ENCODE measurements around the gene TMCC1. TPM values are rescaled to one million over a fixed set of nuclear protein-coding genes. Genes with fewer than 3 reads are reported as not detected.
"Not testable (repeated sequence)": the region's sequence is repeated elsewhere in the genome, so short reads cannot be mapped to it uniquely, and the experiment has no call there.

TMCC1 gene
- total and polyA plus RNA-seq, 2 donors (not counting 1 experiment from before 2014, with no cell fraction given): 8.5 to 32.2 TPM

- no peak for ATAC-seq (ENCODE audit: low read depth)
- no peak overlapping the region for H3K4me2 ChIP-seq (replicated peaks; ENCODE audit: low read depth, low read length, poor library complexity, severe bottlenecking)
Observed at GRCh38 chr3:129835198-129835597, 58.3 kb downstream of the TMCC1 start.

GRCh38 chr3:129834580-129834979 is 58.9 kb downstream of the TMCC1 start:
- no peaks in the 10 kb centered on the region for H3K9me3 Mint-ChIP-seq (ENCODE audit: insufficient read depth)
- Histone ChIP-seq H3K4me3 (ENCODE audit: control extremely low read depth in 1 of 5, extremely low read depth in 1 of 5, insufficient read depth in 1 of 5, low read depth in 2 of 5, low read length in 4 of 5) (no peak overlapping the region), H3K36me3 (replicated peaks in 1 of 2; ENCODE audit: control extremely low read depth in 1 of 2, control insufficient read depth in 1 of 2, extremely low read depth in 1 of 2, insufficient read depth in 2 of 2, low read length in 1 of 2) (no peaks in the 10 kb centered on the region), H3K4me1 (ENCODE audit: control insufficient read depth in 2 of 2, insufficient read depth in 2 of 2, low read length in 2 of 2) (no peaks in the 10 kb centered on the region), H3K27me3 (replicated peaks in 1 of 4; ENCODE audit: control extremely low read depth in 1 of 4, control insufficient read depth in 3 of 4, insufficient read depth in 4 of 4, low read length in 3 of 4) (no peaks in the 10 kb centered on the region), H3K27ac (ENCODE audit: low read length in 2 of 2) (no peak overlapping the region), H3K9me3 (ENCODE audit: control extremely low read depth in 1 of 3, control insufficient read depth in 2 of 3, insufficient read depth in 1 of 3, low read length in 2 of 3) (no peaks in the 10 kb centered on the region), H3K79me2 (ENCODE audit: control insufficient read depth, insufficient read depth, low read length) (peaks cover 11% of the 10 kb centered on the region), H3K4me2 (replicated peaks; ENCODE audit: low read depth, low read length, poor library complexity, severe bottlenecking) (no peak overlapping the region), H2AFZ (ENCODE audit: insufficient read depth, low read depth, low read length, poor library complexity, severe bottlenecking) (no peak overlapping the region), H4K20me1 (ENCODE audit: control insufficient read depth, insufficient read depth, low read length, poor library complexity, severe bottlenecking) (no peaks in the 10 kb centered on the region), H3K9ac (ENCODE audit: low read length) (no peak overlapping the region)
- H3K27me3 Mint-ChIP-seq: no peaks in the 10 kb centered on the region
- intact Hi-C loops (cut with micrococcal nuclease): no loop called here
- ChIA-PET CTCF (interaction anchor here (0.7 to 5.2 kb wide), 4 partner anchors 9 to 343 kb away, joined by 3 to 35 read pairs (median 4); no protein-coding TSS in a partner anchor), POLR2A (no interaction called here)
- ATAC-seq (ENCODE audit: low read depth) (no peak), DNase-seq (no peak)
- 100% methylated on average over 3 of the region's 5 CpGs for WGBS (ENCODE audit: insufficient coverage)
- H3K27ac Mint-ChIP-seq: no peak overlapping the region
- TF ChIP-seq, protein P1, sequence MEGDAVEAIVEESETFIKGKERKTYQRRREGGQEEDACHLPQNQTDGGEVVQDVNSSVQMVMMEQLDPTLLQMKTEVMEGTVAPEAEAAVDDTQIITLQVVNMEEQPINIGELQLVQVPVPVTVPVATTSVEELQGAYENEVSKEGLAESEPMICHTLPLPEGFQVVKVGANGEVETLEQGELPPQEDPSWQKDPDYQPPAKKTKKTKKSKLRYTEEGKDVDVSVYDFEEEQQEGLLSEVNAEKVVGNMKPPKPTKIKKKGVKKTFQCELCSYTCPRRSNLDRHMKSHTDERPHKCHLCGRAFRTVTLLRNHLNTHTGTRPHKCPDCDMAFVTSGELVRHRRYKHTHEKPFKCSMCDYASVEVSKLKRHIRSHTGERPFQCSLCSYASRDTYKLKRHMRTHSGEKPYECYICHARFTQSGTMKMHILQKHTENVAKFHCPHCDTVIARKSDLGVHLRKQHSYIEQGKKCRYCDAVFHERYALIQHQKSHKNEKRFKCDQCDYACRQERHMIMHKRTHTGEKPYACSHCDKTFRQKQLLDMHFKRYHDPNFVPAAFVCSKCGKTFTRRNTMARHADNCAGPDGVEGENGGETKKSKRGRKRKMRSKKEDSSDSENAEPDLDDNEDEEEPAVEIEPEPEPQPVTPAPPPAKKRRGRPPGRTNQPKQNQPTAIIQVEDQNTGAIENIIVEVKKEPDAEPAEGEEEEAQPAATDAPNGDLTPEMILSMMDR (IDR thresholded peaks at IDR 0.05): no peak
- TF ChIP-seq EZH2 (IDR thresholded peaks at IDR 0.05; ENCODE audit: borderline replicate concordance, insufficient read depth, low read depth, low read length, poor library complexity, severe bottlenecking): no peak
- H3K4me1 Mint-ChIP-seq: no peaks in the 10 kb centered on the region
- no peak overlapping the region for H3K4me3 Mint-ChIP-seq

More at GRCh38 chr3:129835198-129835597, 58.3 kb downstream of the TMCC1 start:
- Mint-ChIP-seq H3K9me3 (ENCODE audit: insufficient read depth) (no peaks in the 10 kb centered on the region), H3K4me1 (no peaks in the 10 kb centered on the region), H3K27ac (no peak overlapping the region), H3K27me3 (no peaks in the 10 kb centered on the region), H3K4me3 (no peak overlapping the region)
- DNase-seq: no peak
- ChIA-PET POLR2A (no interaction called here), CTCF (interaction anchor here (1.8 to 5.2 kb wide), 2 partner anchors 10 to 344 kb away, joined by 6 to 35 read pairs; no protein-coding TSS in a partner anchor)
- no peak overlapping the region for H3K27ac ChIP-seq (ENCODE audit: low read length in 2 of 2)
- no peaks in the 10 kb centered on the region for H3K4me1 ChIP-seq (ENCODE audit: control insufficient read depth in 2 of 2, insufficient read depth in 2 of 2, low read length in 2 of 2)
- H3K36me3 ChIP-seq (replicated peaks in 1 of 2; ENCODE audit: control extremely low read depth in 1 of 2, control insufficient read depth in 1 of 2, extremely low read depth in 1 of 2, insufficient read depth in 2 of 2, low read length in 1 of 2): no peaks in the 10 kb centered on the region
- H4K20me1 ChIP-seq (ENCODE audit: control insufficient read depth, insufficient read depth, low read length, poor library complexity, severe bottlenecking): no peaks in the 10 kb centered on the region
- H3K27me3 ChIP-seq (replicated peaks in 1 of 4; ENCODE audit: control extremely low read depth in 1 of 4, control insufficient read depth in 3 of 4, insufficient read depth in 4 of 4, low read length in 3 of 4): no peaks in the 10 kb centered on the region
- intact Hi-C loops (cut with micrococcal nuclease): no loop called here
- no peak for TF ChIP-seq EZH2 (IDR thresholded peaks at IDR 0.05; ENCODE audit: borderline replicate concordance, insufficient read depth, low read depth, low read length, poor library complexity, severe bottlenecking)
- TF ChIP-seq, protein P1 (IDR thresholded peaks at IDR 0.05): no peak
- no peak overlapping the region for H2AFZ ChIP-seq (ENCODE audit: insufficient read depth, low read depth, low read length, poor library complexity, severe bottlenecking)
- no peak overlapping the region for H3K4me3 ChIP-seq (ENCODE audit: control extremely low read depth in 1 of 5, extremely low read depth in 1 of 5, insufficient read depth in 1 of 5, low read depth in 2 of 5, low read length in 4 of 5)
- H3K79me2 ChIP-seq (ENCODE audit: control insufficient read depth, insufficient read depth, low read length): peaks cover 11% of the 10 kb centered on the region
- WGBS (ENCODE audit: insufficient coverage): no CpG with 5 or more reads among the region's 2 CpGs
- H3K9ac ChIP-seq (ENCODE audit: low read length): no peak overlapping the region
- no peaks in the 10 kb centered on the region for H3K9me3 ChIP-seq (ENCODE audit: control extremely low read depth in 1 of 3, control insufficient read depth in 2 of 3, insufficient read depth in 1 of 3, low read length in 2 of 3)

DNA sequence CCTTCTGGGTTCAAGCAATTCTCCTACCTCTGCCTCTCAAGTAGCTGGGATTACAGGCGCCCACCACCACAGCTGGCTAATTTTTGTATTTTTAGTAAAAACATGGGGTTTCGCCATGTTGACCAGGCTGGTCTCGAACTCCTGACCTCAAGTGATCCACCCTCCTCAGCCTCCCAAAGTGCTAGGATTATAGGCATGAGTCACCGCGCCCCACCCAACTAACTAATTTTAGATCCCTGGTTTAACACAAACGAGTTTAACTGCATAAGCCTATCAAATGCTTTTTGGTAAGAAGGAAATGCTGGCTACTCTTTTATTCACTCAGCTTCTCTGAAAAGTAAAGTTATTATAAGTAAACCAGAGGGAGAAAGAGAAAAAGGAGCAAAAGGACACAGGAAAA is 61.6 kb downstream of the TMCC1 start:
- H3K27ac ChIP-seq (ENCODE audit: low read length in 2 of 2); H3K9ac ChIP-seq (ENCODE audit: low read length); H3K27ac Mint-ChIP-seq; H3K9me3 Mint-ChIP-seq (ENCODE audit: insufficient read depth); H3K4me2 ChIP-seq (replicated peaks; ENCODE audit: low read depth, low read length, poor library complexity, severe bottlenecking); intact Hi-C loops (cut with micrococcal nuclease); H4K20me1 ChIP-seq (ENCODE audit: control insufficient read depth, insufficient read depth, low read length, poor library complexity, severe bottlenecking); H3K4me3 Mint-ChIP-seq; ATAC-seq (ENCODE audit: low read depth); H3K36me3 ChIP-seq (replicated peaks in 1 of 2; ENCODE audit: control extremely low read depth in 1 of 2, control insufficient read depth in 1 of 2, extremely low read depth in 1 of 2, insufficient read depth in 2 of 2, low read length in 1 of 2); POLR2A ChIA-PET; H2AFZ ChIP-seq (ENCODE audit: insufficient read depth, low read depth, low read length, poor library complexity, severe bottlenecking); H3K27me3 Mint-ChIP-seq; H3K4me3 ChIP-seq (ENCODE audit: control extremely low read depth in 1 of 5, extremely low read depth in 1 of 5, insufficient read depth in 1 of 5, low read depth in 2 of 5, low read length in 4 of 5); DNase-seq; H3K9me3 ChIP-seq (ENCODE audit: control extremely low read depth in 1 of 3, control insufficient read depth in 2 of 3, insufficient read depth in 1 of 3, low read length in 2 of 3); H3K79me2 ChIP-seq (ENCODE audit: control insufficient read depth, insufficient read depth, low read length); H3K27me3 ChIP-seq (replicated peaks in 1 of 4; ENCODE audit: control extremely low read depth in 1 of 4, control insufficient read depth in 3 of 4, insufficient read depth in 4 of 4, low read length in 3 of 4): not testable (repeated sequence)
- CTCF ChIA-PET: interaction anchor here (1.1 to 5.2 kb wide), 5 partner anchors 8 to 341 kb away, joined by 3 to 35 read pairs (median 3); no protein-coding TSS in a partner anchor
- H3K4me1 Mint-ChIP-seq: peaks cover 19% of the 10 kb centered on the region
- no CpG with 5 or more reads among the region's 6 CpGs for WGBS (ENCODE audit: insufficient coverage)
- peaks cover 8 to 11% of the 10 kb centered on the region in 2 donors for H3K4me1 ChIP-seq (ENCODE audit: control insufficient read depth in 2 of 2, insufficient read depth in 2 of 2, low read length in 2 of 2)

Measured in B cell (primary cell).